ENCODE data around the gene AFG3L2. TPM values are rescaled to one million over a fixed set of nuclear protein-coding genes. Genes with fewer than 3 reads are reported as not detected.

Gene AFG3L2
- total RNA-seq, 4 donors from 2014 or later, result 53.0 to 62.8 (median 57.9) TPM

DNA sequence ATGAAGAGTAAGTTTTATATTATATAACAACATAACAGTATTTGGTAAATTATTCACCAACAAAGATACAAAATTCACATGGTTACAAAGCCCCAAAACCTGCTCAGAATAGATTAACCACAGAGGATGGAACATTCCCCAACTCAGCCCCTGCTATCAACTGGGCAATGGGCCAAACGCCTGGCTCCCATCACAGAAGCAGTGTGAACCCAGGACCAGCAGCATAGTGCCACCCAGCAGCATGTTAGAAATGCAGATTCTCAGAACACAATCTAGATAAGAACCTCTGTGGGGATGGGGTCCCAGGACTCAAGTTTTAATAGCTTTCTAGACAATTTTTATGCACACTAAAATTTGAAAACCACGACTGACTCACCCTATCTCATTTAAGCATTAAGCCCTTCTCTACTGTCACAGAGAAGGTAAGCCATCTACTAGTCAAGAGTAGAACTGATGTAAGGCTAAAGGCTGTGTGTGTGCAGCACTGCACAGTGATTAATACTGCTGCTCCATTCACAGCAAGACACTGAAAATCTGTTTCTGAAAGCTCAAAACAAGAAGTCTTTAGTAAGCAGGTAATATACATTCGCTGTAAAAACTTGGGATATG lies 15.2 kb downstream of the AFG3L2 start:
- Histone ChIP-seq H3K27ac (no peak overlapping the region), H3K36me3 (peaks cover 96% of the 10 kb centered on the region), H3K9me3 (no peaks in the 10 kb centered on the region), H3K4me1 (no peaks in the 10 kb centered on the region), H3K27me3 (no peaks in the 10 kb centered on the region), H3K4me3 (no peak overlapping the region)
- 73% methylated on average over 3 of the region's 3 CpGs for WGBS
- DNase-seq (ENCODE audit: low spot score in 2 of 2), result no peak
- TF ChIP-seq POLR2A (IDR thresholded peaks at IDR 0.05) (no peak), POLR2AphosphoS5 (IDR thresholded peaks at IDR 0.05) (no peak), EP300 (IDR thresholded peaks at IDR 0.05) (no peak)
- TF ChIP-seq, protein P1, sequence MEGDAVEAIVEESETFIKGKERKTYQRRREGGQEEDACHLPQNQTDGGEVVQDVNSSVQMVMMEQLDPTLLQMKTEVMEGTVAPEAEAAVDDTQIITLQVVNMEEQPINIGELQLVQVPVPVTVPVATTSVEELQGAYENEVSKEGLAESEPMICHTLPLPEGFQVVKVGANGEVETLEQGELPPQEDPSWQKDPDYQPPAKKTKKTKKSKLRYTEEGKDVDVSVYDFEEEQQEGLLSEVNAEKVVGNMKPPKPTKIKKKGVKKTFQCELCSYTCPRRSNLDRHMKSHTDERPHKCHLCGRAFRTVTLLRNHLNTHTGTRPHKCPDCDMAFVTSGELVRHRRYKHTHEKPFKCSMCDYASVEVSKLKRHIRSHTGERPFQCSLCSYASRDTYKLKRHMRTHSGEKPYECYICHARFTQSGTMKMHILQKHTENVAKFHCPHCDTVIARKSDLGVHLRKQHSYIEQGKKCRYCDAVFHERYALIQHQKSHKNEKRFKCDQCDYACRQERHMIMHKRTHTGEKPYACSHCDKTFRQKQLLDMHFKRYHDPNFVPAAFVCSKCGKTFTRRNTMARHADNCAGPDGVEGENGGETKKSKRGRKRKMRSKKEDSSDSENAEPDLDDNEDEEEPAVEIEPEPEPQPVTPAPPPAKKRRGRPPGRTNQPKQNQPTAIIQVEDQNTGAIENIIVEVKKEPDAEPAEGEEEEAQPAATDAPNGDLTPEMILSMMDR (IDR thresholded peaks at IDR 0.05), result no peak

DNA sequence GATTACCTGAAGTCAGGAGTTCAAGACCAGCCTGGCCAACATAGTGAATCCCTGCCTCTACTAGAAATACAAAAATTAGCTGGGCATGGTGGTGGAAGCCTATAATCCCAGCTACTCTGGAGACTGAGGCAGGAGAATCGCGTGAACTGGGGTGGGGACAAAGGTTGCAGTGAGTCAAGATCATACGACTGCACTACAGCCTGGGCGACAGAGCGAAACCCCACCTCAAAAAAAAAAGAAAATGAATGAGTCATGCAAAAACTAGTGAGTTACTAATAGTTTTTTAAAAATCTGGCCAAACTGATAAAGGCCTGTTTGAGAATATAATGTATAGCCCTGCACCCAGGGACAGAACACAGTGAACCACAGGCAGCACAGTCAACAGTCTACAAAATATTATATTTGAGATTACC lies 17.5 kb downstream of the AFG3L2 start:
- no peaks in the 10 kb centered on the region for H3K27me3 ChIP-seq
- TF ChIP-seq POLR2A (IDR thresholded peaks at IDR 0.05), result no peak
- TF ChIP-seq EP300 (IDR thresholded peaks at IDR 0.05), result no peak
- TF ChIP-seq, protein P1 (IDR thresholded peaks at IDR 0.05), result no peak
- TF ChIP-seq POLR2AphosphoS5 (IDR thresholded peaks at IDR 0.05), result no peak
- DNase-seq (ENCODE audit: low spot score in 2 of 2), result no peak
- 95% methylated on average over 5 of the region's 5 CpGs for whole genome bisulfite sequencing
- H3K9me3 ChIP-seq, result no peaks in the 10 kb centered on the region
- H3K4me3 ChIP-seq, result no peak overlapping the region
- peaks cover 97% of the 10 kb centered on the region for H3K36me3 ChIP-seq
- H3K4me1 ChIP-seq, result no peaks in the 10 kb centered on the region
- no peak overlapping the region for H3K27ac ChIP-seq

DNA sequence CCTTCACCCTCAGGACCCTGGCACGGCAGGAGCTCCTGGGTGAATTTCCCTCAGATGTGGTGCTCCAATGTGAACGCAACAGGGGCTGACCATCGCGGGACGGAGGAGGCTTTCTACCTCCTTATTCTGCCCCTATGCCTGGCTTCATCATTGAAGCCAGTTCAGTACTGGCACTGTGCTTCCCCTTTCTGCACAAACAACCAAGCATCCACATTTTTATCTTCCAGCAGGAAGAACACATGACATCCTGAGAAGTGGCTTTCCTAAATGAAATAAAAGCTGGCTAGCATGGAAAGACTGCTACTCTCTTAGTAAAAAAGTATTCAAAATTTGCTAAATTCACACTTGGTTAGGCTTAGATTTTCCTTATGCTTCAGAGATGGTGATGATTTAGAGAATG lies 24.8 kb downstream of the AFG3L2 start:
- peaks cover 97% of the 10 kb centered on the region for H3K36me3 ChIP-seq
- no peaks in the 10 kb centered on the region for H3K9me3 ChIP-seq
- DNase-seq (ENCODE audit: low spot score in 2 of 2), result no peak
- no peak overlapping the region for H3K27ac ChIP-seq
- H3K4me1 ChIP-seq, result no peaks in the 10 kb centered on the region
- WGBS, result 100% methylated on average over 5 of the region's 5 CpGs
- H3K4me3 ChIP-seq, result no peak overlapping the region
- no peaks in the 10 kb centered on the region for H3K27me3 ChIP-seq
- TF ChIP-seq, protein P1 (IDR thresholded peaks at IDR 0.05), result no peak
- no peak for TF ChIP-seq POLR2A (IDR thresholded peaks at IDR 0.05)
- no peak for TF ChIP-seq POLR2AphosphoS5 (IDR thresholded peaks at IDR 0.05)
- no peak for TF ChIP-seq EP300 (IDR thresholded peaks at IDR 0.05)

DNA sequence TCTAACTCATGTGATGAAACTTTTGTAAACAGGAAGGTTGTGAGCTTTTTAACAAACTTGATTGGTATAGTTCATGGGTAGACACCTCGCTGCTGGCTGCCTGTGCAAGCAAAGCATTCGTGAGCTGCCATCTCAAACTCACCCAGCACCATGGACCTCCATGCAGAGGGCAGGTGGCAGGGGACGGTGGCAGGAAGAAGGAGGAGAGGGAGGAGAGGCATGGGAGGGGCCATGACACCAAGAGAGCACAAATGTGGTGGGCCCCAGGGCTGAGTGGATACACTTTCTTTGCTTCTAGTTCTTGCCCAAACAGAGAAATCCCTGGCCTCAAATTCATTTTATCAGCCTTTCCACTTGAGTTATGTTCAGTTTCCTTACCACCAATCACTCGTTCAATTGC lies 29.1 kb downstream of the AFG3L2 start:
- Histone ChIP-seq H3K4me1 (no peaks in the 10 kb centered on the region), H3K4me3 (no peak overlapping the region), H3K27me3 (no peaks in the 10 kb centered on the region), H3K36me3 (peaks cover 95% of the 10 kb centered on the region), H3K9me3 (no peaks in the 10 kb centered on the region), H3K27ac (no peak overlapping the region)
- no peak for DNase-seq (ENCODE audit: low spot score in 2 of 2)
- WGBS, result 90% methylated on average over 4 of the region's 4 CpGs
- no peak for TF ChIP-seq POLR2AphosphoS5 (IDR thresholded peaks at IDR 0.05)
- no peak for TF ChIP-seq POLR2A (IDR thresholded peaks at IDR 0.05)
- TF ChIP-seq EP300 (IDR thresholded peaks at IDR 0.05), result no peak
- TF ChIP-seq, protein P1 (IDR thresholded peaks at IDR 0.05), result no peak

DNA sequence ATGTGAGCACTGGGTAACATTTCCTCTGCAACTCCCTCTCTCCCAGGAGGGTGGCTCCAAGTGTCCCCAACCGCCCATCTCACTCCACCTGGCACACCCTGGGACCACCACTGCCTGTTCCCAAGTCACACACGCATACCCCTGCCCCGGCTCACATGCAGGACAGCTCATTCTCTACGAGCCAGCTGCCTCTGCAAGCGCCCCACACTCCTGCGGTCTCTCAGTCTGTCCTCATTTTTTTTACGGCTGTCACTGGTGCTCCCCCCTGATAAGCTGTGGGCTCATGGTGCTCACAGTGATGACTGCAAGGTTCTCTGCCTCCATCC lies 30.8 kb downstream of the AFG3L2 start:
- Histone ChIP-seq H3K27ac (no peak overlapping the region), H3K36me3 (peaks cover 94% of the 10 kb centered on the region)
- no peak for TF ChIP-seq POLR2A (IDR thresholded peaks at IDR 0.05)

More for the DNA sequence above, 30.8 kb downstream of the AFG3L2 start:
- H3K27me3 ChIP-seq, result no peaks in the 10 kb centered on the region
- no peaks in the 10 kb centered on the region for H3K4me1 ChIP-seq
- no peaks in the 10 kb centered on the region for H3K9me3 ChIP-seq
- DNase-seq (ENCODE audit: low spot score in 2 of 2), result no peak
- no peak overlapping the region for H3K4me3 ChIP-seq
- 98% methylated on average over 7 of the region's 7 CpGs for WGBS
